A673 (cell line): ENCODE measurements around the gene ADM2.

Experiments
- EZH2 ChIP-seq: fragments of 200-600 bp; sonication (generic); IDR thresholded peaks from 2 replicates; pipeline ENCODE4 v1.6.1; 2017; ENCODE audit warnings: borderline replicate concordance, low read depth, mild to moderate bottlenecking, mixed read lengths, antibody characterized with exemption, low read length; ENCODE audit not compliant: poor library complexity, severe bottlenecking
- TF ChIP-seq, protein P1 (sequence below): fragments of 300-800, 200-600 bp; sonication (generic); conservative IDR thresholded peaks from 2 replicates; pipeline ENCODE4 v1.5.1; 2017; ENCODE audit warnings: low read depth, mild to moderate bottlenecking, antibody characterized with exemption, low read length, moderate library complexity, mixed read lengths

- TF ChIP-seq, protein P1, sequence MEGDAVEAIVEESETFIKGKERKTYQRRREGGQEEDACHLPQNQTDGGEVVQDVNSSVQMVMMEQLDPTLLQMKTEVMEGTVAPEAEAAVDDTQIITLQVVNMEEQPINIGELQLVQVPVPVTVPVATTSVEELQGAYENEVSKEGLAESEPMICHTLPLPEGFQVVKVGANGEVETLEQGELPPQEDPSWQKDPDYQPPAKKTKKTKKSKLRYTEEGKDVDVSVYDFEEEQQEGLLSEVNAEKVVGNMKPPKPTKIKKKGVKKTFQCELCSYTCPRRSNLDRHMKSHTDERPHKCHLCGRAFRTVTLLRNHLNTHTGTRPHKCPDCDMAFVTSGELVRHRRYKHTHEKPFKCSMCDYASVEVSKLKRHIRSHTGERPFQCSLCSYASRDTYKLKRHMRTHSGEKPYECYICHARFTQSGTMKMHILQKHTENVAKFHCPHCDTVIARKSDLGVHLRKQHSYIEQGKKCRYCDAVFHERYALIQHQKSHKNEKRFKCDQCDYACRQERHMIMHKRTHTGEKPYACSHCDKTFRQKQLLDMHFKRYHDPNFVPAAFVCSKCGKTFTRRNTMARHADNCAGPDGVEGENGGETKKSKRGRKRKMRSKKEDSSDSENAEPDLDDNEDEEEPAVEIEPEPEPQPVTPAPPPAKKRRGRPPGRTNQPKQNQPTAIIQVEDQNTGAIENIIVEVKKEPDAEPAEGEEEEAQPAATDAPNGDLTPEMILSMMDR, result no peak
- TF ChIP-seq EZH2, result no peak
These were observed 301 bp upstream of the ADM2 start for GRCh38 chr22:50481045-50481439.
